HG02623 (cell line): Measurements from ENCODE around the gene COL20A1.

Experiments used
- ATAC-seq: cut with Tn5 transposase; IDR thresholded peaks from one replicate; pipeline ENCODE4 v1.9.1; 2021; ENCODE audit warnings: moderate library complexity; ENCODE audit not compliant: unreplicated experiment

The COL20A1 gene

GRCh38 chr20:63346131-63347080 is 53.4 kb downstream of the COL20A1 start:
- ATAC-seq = no peak

- no peak for ATAC-seq
Observed at GRCh38 chr20:63347081-63347741, 54.2 kb downstream of the COL20A1 start.

- no peak for ATAC-seq
Observed at GRCh38 chr20:63347950-63348827, 55.2 kb downstream of the COL20A1 start.

GRCh38 chr20:63348828-63349515 is 56.0 kb downstream of the COL20A1 start:
- no peak for ATAC-seq

- no peak for ATAC-seq
Observed at GRCh38 chr20:63349516-63349895, 56.5 kb downstream of the COL20A1 start.

- ATAC-seq = no peak
Observed at GRCh38 chr20:63350196-63350595, 57.2 kb downstream of the COL20A1 start.

- ATAC-seq = no peak
Observed at GRCh38 chr20:63350597-63351325, 57.8 kb downstream of the COL20A1 start.

- ATAC-seq = no peak
Observed at GRCh38 chr20:63351326-63351700, 58.3 kb downstream of the COL20A1 start.

GRCh38 chr20:63351811-63352591 is 59.0 kb downstream of the COL20A1 start:
- ATAC-seq = no peak

- ATAC-seq = no peak
Observed at GRCh38 chr20:63352811-63353221, 59.8 kb downstream of the COL20A1 start.

- ATAC-seq = no peak
Observed at GRCh38 chr20:63354636-63355350, 61.8 kb downstream of the COL20A1 start.

GRCh38 chr20:63355781-63356295 is 62.9 kb downstream of the COL20A1 start:
- no peak for ATAC-seq

- ATAC-seq = no peak
Observed at GRCh38 chr20:63356511-63356910, 63.5 kb downstream of the COL20A1 start.

- ATAC-seq = no peak
Observed at GRCh38 chr20:63356931-63357879, 64.2 kb downstream of the COL20A1 start.

- no peak for ATAC-seq
Observed at GRCh38 chr20:63357921-63358905, 65.2 kb downstream of the COL20A1 start.
